Lower lobe of right lung (tissue), 2 donors: Measurements from ENCODE around the gene RNF182. TPM values are rescaled to one million over a fixed set of nuclear protein-coding genes. Genes with fewer than 3 reads are reported as not detected.
A peak's percentile ranks its signal among the peaks of the same experiment; 100 is the strongest.

Experiments
- ATAC-seq, 2 donors: fragments of 200-7000 bp; cut with Tn5 transposase; one replicate each; pipeline ENCODE4 v1.9.1; 2020 to 2022; ENCODE audit warnings: mild to moderate bottlenecking in 2 of 2, moderate library complexity in 2 of 2
- DNase-seq: peaks from one replicate; pipeline ENCODE4 v3.0.0-alpha.2; 2020
- H3K27ac ChIP-seq: fragments of 200-600 bp; one replicate; pipeline ENCODE4 v1.8.0; 2022
- H3K27me3 ChIP-seq: fragments of 200-600 bp; one replicate; pipeline ENCODE4 v1.8.0; 2022; ENCODE audit warnings: low read depth
- H3K36me3 ChIP-seq: fragments of 200-600 bp; one replicate; pipeline ENCODE4 v1.8.0; 2022; ENCODE audit warnings: mild to moderate bottlenecking
- H3K4me1 ChIP-seq: fragments of 200-600 bp; one replicate; pipeline ENCODE4 v1.8.0; 2022
- H3K4me3 ChIP-seq: fragments of 200-600 bp; one replicate; pipeline ENCODE4 v1.8.0; 2022; ENCODE audit warnings: mild to moderate bottlenecking
- H3K9me3 ChIP-seq: fragments of 200-600 bp; one replicate; pipeline ENCODE4 v1.8.0; 2022
- CTCF ChIP-seq: fragments of 200-600 bp; IDR thresholded peaks from one replicate; pipeline ENCODE4 v1.8.0; 2022; ENCODE audit warnings: antibody characterized with exemption, mild to moderate bottlenecking
- intact Hi-C: fragments of 100-400 bp; cut with DNase I; formaldehyde crosslinking; loops from one replicate; pipeline ENCODE4 v1.11.0; 2022
- total RNA-seq: library from RNA; stranded (reverse); fragmentation: NEBNext Ultra II Directional; extraction: Animal tissue kit (Norgen Biotek cat#: 25700); gene quantifications from one replicate; pipeline ENCODE4 v1.2.1, GENCODE V29; 2021
- donor health status: DM: no; HTN: yes; CAD: no; lungs with severe emphysema.

RNF182 gene
- total RNA-seq, 1 donor from 2014 or later = 5.3 TPM

GRCh38 chr6:13924146-13924948 is 405 bp upstream of the RNF182 start:
- intact Hi-C loops = no loop called here
- DNase-seq = peak; percentile 57

GRCh38 chr6:13926378-13926777 is 1.6 kb downstream of the RNF182 start:
- intact Hi-C loops = no loop called here
- TF ChIP-seq CTCF = no peak
- no peaks in the 10 kb centered on the region for H3K36me3 ChIP-seq
- H3K27me3 ChIP-seq = peaks cover 70% of the 10 kb centered on the region
- DNase-seq (no peak), ATAC-seq (no peak)
- H3K9me3 ChIP-seq = no peaks in the 10 kb centered on the region
- H3K4me1 ChIP-seq = peaks cover 18% of the 10 kb centered on the region
- peak overlapping the region; percentile 53 for H3K4me3 ChIP-seq
- H3K27ac ChIP-seq = no peak overlapping the region

More at GRCh38 chr6:13924146-13924948, 405 bp upstream of the RNF182 start:
- no peak for TF ChIP-seq CTCF
- Histone ChIP-seq H3K27me3 (peaks cover 77% of the 10 kb centered on the region), H3K4me3 (peak overlapping the region; percentile 53), H3K36me3 (no peaks in the 10 kb centered on the region), H3K4me1 (peaks cover 27% of the 10 kb centered on the region), H3K27ac (peak overlapping the region; percentile 37), H3K9me3 (no peaks in the 10 kb centered on the region)
- peak; percentile 74 for ATAC-seq

DNA sequence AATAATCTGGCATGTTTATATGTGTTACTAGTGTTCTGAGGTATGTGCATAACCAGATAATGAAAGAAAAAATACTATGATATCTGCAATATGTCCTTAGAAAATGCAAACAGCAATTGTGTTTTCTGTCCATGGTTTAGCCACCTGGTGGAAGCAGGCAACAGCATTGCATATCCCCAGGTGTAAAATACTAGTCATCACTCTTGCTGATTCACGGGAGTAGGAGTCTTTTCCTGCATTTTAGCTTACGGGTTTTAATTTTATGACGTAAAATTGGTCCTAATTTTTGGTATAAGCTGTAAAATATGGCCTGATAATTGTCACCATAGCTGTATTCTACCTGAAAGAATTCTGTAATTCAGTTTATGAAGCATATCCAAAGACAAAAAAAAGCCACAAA is 2.5 kb downstream of the RNF182 start:
- TF ChIP-seq CTCF = no peak
- ATAC-seq = no peak
- H3K36me3 ChIP-seq = no peaks in the 10 kb centered on the region
- intact Hi-C loops = no loop called here
- no peak overlapping the region for H3K4me3 ChIP-seq
- no peak for DNase-seq
- peaks cover 66% of the 10 kb centered on the region for H3K27me3 ChIP-seq
- H3K9me3 ChIP-seq = no peaks in the 10 kb centered on the region
- H3K27ac ChIP-seq = no peak overlapping the region
- peaks cover 18% of the 10 kb centered on the region for H3K4me1 ChIP-seq

DNA sequence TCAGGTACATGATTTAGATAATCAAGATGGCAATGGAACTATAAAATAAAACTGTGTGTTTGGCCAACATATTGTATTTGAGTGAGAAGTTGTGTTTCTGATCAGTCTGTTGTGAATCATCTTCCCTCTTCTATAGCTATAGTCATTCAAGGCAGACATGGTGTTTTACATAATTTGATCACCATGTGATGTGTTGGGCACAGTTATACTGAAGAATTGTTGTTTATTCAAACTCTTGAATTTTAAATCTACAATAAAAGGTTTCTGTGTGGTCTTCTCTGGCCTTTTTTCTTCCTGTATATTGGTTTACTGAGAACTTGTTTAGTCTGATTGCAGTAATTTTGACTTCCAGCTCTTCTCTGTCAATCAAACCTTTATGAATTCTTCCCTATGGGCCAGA is 4.4 kb downstream of the RNF182 start:
- no peaks in the 10 kb centered on the region for H3K36me3 ChIP-seq
- intact Hi-C loops = no loop called here
- no peak overlapping the region for H3K4me3 ChIP-seq
- H3K27ac ChIP-seq = no peak overlapping the region
- peaks cover 51% of the 10 kb centered on the region for H3K27me3 ChIP-seq
- peaks cover 14% of the 10 kb centered on the region for H3K4me1 ChIP-seq
- no peak for TF ChIP-seq CTCF
- H3K9me3 ChIP-seq = no peaks in the 10 kb centered on the region
- no peak for DNase-seq
- no peak for ATAC-seq

DNA sequence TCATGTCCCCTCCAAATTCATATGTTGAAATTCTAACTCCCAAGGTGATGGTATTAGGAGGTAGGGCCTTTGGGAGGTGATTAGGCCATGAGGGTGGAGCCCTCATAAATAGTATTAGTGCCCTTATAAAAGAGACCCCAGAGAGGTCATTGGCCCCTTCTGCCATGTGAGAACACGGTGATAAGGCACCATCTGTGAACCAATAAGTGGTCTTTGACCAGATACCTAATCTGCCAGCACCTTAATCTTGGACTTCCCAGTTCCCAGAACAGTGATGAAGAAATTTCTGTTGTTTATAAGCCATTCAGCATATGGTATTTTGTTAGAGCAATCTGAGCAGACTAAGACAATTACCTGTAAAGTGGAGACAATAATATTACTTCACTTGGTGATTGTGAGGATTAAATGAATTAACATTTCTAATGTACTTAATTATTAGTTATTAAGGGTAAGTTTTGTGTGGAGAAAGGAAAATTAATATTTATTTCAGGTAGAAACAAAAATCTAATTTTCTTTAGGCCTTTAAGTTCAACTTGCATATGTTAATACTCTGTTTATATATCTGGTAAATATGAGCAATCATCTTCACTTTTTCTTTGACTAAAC is 7.1 kb downstream of the RNF182 start:
- Histone ChIP-seq H3K27me3 (peaks cover 25% of the 10 kb centered on the region), H3K4me3 (no peak overlapping the region), H3K27ac (no peak overlapping the region), H3K36me3 (no peaks in the 10 kb centered on the region), H3K9me3 (no peaks in the 10 kb centered on the region), H3K4me1 (no peaks in the 10 kb centered on the region)
- ATAC-seq = no peak
- TF ChIP-seq CTCF = no peak
- intact Hi-C loops = no loop called here
- DNase-seq = no peak
